ENCODE results near the gene NUBP2. TPM values are rescaled to one million over a fixed set of nuclear protein-coding genes. Genes with fewer than 3 reads are reported as not detected.

NUBP2 gene, protein sequence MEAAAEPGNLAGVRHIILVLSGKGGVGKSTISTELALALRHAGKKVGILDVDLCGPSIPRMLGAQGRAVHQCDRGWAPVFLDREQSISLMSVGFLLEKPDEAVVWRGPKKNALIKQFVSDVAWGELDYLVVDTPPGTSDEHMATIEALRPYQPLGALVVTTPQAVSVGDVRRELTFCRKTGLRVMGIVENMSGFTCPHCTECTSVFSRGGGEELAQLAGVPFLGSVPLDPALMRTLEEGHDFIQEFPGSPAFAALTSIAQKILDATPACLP
- 215 and 217 TPM in 2 replicates for total RNA-seq (2014; rRNA removed; shearing (Covaris generic))

DNA sequence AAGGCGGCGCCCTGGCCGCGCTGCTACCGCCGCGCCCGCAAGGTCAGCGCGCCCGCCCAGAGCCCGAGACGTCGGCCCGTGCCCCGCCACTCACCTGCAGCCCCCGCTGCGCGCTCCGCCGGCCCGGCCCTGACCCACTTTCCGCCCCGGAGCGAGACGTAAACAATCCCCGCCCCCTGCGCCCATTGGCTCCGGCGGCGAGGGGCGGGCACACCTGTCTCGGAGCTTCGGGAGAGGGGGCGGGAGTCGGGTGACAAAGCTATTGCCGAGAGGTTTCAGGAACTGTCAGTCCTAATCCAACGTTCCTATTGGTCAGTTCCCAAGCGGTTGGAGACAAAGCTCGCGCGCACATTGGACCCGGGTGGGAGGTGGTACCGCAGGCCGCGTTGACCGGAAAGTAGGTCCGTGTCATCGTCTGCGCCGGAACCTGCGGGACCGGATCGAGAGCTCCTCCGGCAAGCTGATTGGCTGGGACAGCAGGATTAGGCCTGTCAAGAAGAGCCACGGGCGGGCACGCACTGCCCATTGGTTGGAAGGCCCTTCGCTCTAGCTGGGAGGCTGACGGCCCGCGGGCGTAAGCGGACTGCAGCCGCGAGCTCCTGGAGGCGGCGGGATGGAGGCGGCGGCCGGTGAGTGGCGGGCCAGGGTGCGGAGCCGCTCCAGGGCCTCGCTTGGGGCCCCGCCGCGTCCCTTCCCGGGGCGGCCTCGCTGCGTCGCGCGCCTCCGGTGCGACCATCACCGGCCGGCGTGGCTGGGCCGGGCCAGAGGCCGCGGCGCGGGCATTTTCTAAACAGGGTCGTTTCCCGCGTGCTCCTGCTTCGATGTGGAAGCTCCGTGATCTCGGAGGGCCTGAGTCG lies at the start of gene NUBP2, which contains the start of gene SPSB3:
TSS of gene NUBP2 (plus strand) at position 553 of the 857 bp plus-strand sequence. CDS start at position 614, 61 bp downstream.
TSS of gene SPSB3 (minus strand) at position 164 of the 857 bp plus-strand sequence. CDS start 1,088 bp downstream, outside the sequence.
- peak; percentile 99 for DNase-seq (ENCODE audit: low spot score)

GRCh38 chr16:1734123-1734522 lies 48.6 kb upstream of the NUBP2 start:
- DNase-seq (ENCODE audit: low spot score) = no peak

DNA sequence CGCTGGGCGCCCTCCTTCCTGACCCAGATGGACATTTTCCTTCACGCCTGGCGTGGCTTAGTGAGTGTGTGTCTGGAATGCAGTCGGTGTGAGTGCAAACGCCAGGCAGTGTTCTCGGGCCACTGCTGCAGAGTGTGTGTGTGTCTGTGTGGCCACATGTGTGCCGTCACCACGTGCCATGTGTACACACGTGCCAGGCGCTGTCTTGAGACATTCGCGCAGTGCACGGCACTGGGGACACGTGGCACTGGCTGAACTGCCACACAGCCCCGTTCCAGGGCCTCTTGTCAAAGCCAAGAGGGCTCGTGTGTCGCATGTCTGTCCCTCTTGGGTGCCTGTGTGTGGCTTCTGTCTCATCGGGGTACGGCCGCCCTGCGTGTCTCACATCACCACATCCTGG lies 47.9 kb upstream of the NUBP2 start:
- no peak for DNase-seq (ENCODE audit: low spot score)

GRCh38 chr16:1740234-1740633 lies 42.5 kb upstream of the NUBP2 start:
- no peak for DNase-seq (ENCODE audit: low spot score)

- DNase-seq (ENCODE audit: low spot score) = no peak
Measured at GRCh38 chr16:1740781-1741490, 41.8 kb upstream of the NUBP2 start.

- DNase-seq (ENCODE audit: low spot score) = no peak
Measured at GRCh38 chr16:1741553-1742165, 41.1 kb upstream of the NUBP2 start.

GRCh38 chr16:1743376-1744337 lies 39.1 kb upstream of the NUBP2 start:
- no peak for DNase-seq (ENCODE audit: low spot score)

- DNase-seq (ENCODE audit: low spot score) = no peak
Measured at GRCh38 chr16:1744338-1744840, 38.4 kb upstream of the NUBP2 start.

DNA sequence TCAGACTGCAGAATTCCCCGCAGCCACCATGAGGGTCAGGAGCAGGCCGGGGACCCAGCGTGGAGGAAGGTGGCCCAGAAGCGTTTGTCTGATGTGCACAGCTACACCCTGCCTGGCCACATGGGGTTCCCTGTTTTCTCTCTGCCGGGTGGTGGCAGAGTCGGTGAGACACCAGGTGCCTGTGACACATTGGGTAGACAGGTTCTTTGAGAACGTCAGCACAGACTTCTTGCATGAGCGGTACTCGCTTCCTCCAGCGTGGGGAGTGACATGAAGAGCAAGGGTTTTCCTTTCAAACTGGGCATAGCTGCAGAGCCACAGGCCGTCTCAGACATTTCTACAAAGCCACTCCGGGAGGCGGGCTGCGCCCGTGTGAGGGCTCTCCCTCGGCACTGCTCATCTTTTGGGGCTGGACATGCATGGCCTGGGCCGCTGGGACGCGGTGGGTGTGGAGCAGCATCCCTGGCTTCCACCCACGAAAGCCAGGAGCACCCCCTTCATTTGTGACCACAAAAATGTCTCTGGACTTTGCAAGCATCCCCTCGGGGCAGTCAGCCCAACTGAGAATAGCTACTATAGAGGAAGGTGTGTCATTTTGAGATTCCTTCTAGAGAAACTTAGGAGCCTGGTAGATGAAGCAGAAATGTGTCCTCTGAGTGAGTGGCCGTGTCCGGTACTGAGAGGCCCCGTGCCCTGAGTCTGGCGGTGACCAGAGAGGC lies 37.4 kb upstream of the NUBP2 start:
- no peak for DNase-seq (ENCODE audit: low spot score)

GRCh38 chr16:1745900-1746692 lies 36.7 kb upstream of the NUBP2 start:
- DNase-seq (ENCODE audit: low spot score) = peak; percentile 65

DNA sequence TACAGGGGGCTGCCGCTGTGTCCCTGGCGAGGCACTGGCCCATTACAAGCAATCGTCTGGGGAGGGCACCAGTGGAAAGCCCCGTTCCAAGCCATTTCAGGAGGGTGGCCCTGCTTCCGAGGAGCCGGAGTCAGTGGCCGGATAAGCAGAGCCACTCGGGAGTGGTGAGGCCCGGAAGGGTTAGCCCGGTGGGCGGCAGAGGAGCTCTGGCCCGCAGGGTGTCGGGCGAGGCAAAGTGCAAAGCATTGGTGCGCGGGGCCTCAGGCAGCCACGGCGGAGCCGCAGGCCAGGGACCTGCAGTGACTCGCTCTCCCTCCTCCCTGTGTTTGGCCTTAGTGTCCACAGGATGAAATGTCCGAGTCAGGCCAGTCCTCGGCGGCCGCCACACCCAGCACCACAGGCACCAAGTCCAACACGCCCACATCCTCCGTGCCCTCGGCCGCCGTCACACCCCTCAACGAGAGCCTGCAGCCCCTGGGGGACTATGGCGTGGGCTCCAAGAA lies 36.0 kb upstream of the NUBP2 start:
- no peak for DNase-seq (ENCODE audit: low spot score)

- no peak for DNase-seq (ENCODE audit: low spot score)
Measured at GRCh38 chr16:1747934-1748333, 34.8 kb upstream of the NUBP2 start.

DNA sequence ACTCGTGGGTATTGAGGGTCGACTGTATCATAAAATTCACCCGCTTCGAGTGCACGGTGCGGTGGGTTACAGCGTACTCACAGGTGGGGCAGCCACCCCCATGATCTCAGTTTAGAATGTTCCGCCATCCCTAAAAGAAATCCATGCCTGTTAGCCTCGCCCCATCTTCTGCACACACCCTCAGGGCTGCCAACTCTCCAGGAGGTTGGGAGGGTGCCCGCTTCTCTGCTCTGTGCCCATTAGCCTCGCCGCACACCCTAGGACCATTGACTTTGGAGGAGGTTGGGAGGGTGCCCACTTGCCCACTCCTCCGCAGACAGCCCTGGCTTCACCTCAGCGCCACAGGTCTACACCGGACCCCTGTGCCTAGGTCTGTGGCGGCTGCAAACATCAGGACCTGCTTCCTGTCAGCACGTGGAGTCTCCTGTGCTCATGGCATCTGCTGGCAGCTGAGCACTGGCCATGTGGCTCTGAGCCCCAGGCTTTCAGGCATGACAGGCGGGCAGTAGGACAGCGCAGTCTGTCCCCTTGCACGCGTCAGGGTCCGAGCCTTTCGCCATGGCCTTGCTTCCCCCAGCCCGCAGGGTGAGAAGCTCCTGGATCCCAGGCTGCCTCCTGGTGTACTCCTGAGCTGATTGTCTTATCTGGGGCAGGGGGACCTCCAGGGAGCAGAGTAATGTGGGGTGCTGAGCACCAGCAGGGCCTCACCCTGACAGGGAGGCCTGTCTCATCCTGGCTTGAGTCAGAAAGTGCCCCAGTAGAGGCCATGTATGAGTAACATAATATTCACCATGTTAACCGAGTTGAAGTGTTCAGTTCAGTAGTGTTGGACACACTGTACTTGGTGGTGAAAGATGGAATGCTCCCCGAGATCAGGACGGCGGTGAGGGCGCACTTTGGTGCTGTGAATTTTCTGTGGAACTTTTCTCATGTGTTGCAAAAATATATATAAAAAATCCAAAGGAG lies 33.3 kb upstream of the NUBP2 start:
- DNase-seq (ENCODE audit: low spot score) = no peak

- DNase-seq (ENCODE audit: low spot score) = no peak
Measured at GRCh38 chr16:1751946-1752345, 30.8 kb upstream of the NUBP2 start.

- DNase-seq (ENCODE audit: low spot score) = no peak
Measured at GRCh38 chr16:1752853-1753252, 29.9 kb upstream of the NUBP2 start.

- no peak for DNase-seq (ENCODE audit: low spot score)
Measured at GRCh38 chr16:1754204-1754603, 28.6 kb upstream of the NUBP2 start.

Data from HT-29 (cell line).